HG02970 (cell line): ENCODE data around the gene VAV3.
"Not testable (repeated sequence)": the region's sequence is repeated elsewhere in the genome, so short reads cannot be mapped to it uniquely, and the experiment has no call there.

Experiments
- ATAC-seq: cut with Tn5 transposase; IDR thresholded peaks from one replicate; pipeline ENCODE4 v1.9.1; 2021; ENCODE audit warnings: mild to moderate bottlenecking, moderate library complexity, moderate number of reproducible peaks; ENCODE audit not compliant: unreplicated experiment, low FRiP score

The VAV3 gene

DNA sequence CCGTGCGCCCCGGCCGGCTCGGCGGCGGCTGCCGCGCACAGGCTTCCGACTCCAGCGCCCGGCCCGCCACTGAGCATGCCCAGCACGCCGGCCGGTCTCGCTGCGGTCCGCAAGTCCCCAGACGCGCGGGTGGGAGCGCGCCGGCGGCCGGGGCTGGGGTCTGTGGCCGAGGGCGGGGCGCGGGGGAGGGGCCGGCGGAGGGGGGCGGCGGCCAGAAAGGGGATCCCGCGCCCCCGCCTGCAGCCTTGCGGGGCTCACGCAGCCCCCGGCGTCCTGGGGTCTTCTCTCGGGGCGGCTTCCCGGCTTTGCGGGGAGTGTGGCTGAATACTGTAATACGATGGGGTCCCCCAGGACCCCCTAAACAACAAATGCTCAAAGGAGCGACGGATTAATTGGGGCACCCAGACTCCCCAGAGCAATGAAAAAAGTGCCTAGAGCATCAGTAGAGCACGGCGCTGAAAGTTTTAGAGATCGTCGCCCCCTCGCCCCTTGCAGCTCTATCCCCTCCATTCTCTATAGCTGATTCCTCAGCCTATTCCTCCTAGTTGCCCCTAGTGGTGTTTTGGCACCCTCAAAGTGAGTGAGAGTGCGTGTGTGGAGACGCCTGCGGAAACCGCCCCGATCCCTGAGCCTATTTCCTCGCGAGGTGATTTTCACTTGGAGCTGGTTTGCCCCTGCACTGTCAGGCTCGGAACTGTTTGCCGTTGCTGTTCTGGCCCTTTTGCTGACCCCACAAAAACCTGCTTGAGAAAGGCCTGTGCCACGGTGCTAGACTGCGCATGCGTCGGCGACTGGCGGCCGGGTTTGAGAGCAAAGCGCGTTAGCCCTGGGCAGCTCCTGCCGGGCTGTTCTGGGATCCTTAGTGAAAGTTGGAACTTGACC lies at the start of gene VAV3:
Gene VAV3, minus strand, starts transcription at position 71 of the 882 bp plus-strand sequence. CDS start 311 bp downstream, outside the sequence.
- no peak for ATAC-seq

DNA sequence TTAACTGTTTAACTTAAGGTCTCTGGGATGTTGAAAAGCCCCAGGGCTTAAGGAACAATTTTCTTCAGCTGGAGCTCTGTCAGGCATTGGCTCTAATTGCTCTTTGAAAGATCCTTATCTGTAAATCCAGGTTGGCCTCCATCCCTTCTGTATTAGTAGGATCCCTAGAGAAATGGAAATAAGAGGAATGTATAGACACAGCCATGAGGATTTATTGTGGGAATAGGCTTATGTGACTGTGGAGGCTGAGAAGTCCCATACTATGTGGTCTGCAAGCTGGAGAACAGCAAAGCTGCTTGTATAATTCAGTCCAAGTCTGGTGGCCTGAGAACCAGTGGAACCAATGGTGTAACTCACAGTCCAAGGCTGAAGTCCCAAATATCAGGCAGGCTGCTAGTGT lies 47.6 kb upstream of the VAV3 start:
- ATAC-seq: no peak

DNA sequence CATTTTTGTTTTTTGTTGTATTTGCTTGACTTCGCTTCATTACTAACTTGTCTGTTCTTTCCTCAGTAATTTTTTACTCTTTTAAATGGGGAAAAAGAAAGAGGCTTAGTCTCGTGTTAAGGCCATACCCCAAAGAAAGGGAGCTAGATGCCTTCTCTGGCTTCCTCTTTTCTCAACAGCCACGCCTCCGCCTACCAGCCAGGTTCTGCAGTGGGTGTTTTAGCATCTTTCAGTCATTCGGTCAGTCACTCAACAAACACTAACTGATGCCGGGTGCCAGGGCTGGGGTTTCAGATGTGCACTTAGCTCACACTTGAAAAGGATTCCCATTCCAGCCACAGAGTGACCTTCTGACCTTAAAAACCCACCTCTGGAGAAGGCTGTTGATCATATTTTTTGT lies 46.3 kb upstream of the VAV3 start:
- ATAC-seq: no peak

GRCh38 chr1:108010581-108010980 lies 45.6 kb upstream of the VAV3 start:
- ATAC-seq: no peak

- no peak for ATAC-seq
Observed at GRCh38 chr1:108009603-108010195, 44.7 kb upstream of the VAV3 start.

- ATAC-seq: no peak
Observed at GRCh38 chr1:108007531-108007930, 42.6 kb upstream of the VAV3 start.

DNA sequence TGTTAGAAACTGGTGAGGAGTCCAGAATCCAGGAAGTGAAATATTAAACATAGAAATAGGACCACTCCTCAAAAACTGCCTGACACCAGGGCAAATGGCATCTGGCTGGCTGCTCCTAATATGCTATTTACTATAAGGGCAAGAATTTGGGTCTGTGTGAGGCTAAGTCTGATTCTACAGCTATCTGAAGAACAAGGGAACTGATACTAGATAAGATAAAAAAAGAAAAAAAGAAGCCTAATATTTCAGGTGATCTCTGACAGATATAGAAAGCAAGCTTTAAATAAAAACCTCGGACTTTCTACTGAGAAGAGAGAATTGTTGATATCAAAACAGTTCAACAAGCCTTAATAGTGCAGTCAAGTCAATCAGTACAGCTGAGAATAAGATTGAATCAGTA lies 42.1 kb upstream of the VAV3 start:
- no peak for ATAC-seq

GRCh38 chr1:108004919-108005318 lies 39.9 kb upstream of the VAV3 start:
- ATAC-seq: not testable (repeated sequence)

DNA sequence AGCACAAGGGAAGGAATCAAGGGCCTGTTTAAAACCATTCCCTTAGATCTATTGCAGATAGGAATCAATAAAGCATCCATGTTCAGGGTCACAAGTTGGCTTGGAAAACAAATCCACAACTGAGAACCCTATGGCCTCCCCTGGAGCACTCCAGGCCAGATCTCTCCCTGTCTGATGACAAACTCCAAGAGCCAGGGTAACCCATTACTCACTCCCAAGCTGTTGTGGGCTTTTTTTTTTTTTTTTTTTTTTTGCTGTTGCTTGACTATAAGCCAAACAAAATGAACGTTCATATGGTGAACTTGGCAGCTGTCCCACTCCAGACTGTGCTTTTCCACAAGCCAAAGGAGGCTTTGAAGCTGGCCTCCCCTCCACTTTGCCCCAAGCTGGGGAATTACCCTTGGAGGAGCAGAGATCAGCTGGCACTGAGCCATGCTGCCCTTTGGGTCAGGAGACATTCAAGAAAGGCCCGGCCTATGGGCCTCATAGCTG lies 35.7 kb upstream of the VAV3 start:
- ATAC-seq: no peak

DNA sequence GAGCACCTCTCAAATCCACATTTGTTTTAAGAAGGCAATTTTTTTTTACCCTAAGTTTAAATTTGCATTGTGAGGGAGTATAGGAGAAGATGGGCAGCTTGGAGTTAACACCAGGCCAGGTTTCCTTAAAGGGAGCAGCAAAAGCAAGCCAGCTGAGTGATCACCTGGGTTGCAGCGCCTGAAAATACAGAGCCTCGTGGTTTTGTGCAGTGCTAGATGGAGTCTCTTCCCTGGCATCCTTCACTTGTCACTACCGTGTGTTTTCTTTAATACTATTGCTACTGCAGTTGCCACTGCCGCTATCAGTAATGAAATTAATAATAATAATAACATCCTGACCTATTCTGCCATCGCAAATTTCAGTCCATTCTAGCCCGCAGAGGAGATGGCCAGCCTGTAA lies 35.2 kb upstream of the VAV3 start:
- no peak for ATAC-seq

DNA sequence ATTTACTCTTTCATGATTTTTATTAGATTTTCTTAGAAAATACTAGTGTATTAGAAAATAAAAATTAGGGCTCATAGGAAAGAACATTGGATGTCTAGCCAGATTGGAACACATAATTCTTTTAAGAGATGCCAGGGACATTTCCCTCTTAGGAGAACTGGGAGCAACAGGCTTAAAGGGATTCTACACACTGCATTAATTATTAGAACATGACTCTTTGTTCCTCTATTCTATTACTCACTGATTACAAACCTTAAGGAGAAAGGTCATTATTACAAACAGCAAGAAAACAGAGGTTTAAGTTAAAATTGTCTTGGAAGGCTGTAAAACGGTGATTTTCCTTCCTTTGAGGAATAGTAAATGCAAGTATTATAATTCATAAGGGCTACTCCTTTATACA lies 32.9 kb upstream of the VAV3 start:
- ATAC-seq: no peak

GRCh38 chr1:107993920-107994319 lies 28.9 kb upstream of the VAV3 start:
- ATAC-seq: no peak

GRCh38 chr1:107992347-107992746 lies 27.4 kb upstream of the VAV3 start:
- ATAC-seq: no peak

GRCh38 chr1:107991371-107992066 lies 26.5 kb upstream of the VAV3 start:
- no peak for ATAC-seq

DNA sequence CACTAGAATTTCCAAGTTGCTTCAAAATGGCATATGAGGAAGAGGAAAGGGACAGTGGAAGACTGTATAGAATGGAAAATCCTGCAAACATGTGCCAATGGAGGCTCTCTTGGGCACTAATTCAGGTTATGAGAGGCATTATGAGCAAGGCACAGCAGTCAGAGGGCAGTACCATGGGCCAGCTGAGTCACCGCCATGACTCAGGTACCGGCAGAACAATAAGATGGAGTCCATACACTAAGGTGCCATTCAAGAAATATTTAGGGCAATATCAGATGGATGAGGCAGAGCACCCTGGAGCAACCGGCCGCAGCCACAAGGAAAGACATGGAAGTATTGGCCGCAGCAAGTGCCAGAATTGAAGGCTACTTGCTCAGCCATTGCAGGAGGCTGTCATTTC lies 25.6 kb upstream of the VAV3 start:
- no peak for ATAC-seq

- no peak for ATAC-seq
Observed at GRCh38 chr1:107981277-107981676, 16.3 kb upstream of the VAV3 start.

DNA sequence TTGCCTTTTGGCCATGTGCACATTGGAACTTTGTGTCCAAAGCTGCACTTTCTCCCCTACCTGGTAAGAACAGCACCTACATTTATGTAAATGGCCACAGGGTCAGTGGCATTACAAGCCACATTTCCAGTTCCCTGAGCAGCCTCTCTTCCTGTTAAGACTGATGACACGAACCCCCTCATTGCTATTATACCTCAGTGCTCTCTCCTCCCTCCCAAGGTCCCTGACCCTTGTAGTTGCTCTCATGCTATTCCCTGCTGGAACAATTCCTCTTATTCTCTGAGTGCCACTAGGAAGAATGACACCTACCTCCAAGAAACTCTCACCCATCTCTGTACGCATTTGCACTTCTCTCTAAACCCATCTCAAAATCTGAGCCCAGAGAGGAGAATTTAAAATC lies 14.9 kb upstream of the VAV3 start:
- ATAC-seq: no peak

DNA sequence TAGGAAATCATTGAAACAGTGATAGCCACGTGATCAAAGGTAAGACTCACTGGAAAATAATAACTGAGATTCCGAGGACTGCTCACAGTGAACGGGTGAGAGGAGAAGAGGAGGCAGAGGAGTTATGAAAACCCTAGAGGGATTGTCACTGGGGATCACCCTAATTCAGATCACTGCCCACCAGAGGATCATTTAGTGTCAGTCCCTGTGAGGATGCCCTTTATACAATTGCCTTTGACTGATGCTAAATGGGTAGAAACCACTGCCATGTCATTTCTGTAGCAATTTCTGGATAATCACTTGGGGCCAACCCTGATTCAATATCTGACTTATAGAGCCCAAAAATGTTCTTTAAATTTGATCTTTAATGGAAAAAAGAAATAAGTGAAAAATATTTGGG lies 14.1 kb upstream of the VAV3 start:
- no peak for ATAC-seq

- no peak for ATAC-seq
Observed at GRCh38 chr1:107976836-107977235, 11.9 kb upstream of the VAV3 start.

- ATAC-seq: no peak
Observed at GRCh38 chr1:107976431-107976830, 11.5 kb upstream of the VAV3 start.

DNA sequence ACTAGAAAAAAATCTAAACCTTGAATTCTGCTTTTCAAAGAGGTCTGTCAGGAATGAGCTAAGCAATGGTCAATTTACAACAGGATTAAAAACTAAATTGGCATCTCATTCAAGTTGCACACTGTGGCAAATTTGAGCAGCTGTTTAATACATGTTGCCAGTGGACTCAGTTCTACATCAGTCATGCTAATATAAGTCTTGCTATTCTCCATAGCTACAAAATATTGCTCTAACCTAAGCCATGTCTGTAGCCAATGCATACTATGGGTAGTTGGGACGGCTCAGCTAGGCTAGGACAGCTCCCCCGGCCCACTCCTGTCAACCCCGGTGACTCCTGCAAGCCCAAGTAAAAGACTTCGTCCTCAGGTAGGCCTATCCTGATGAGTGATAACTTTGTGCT lies 10.9 kb upstream of the VAV3 start:
- ATAC-seq: no peak
